PC-3 (cell line): Measurements from ENCODE around the gene DLK1. TPM values are rescaled to one million over a fixed set of nuclear protein-coding genes. Genes with fewer than 3 reads are reported as not detected.

Experiments used
- ATAC-seq: fragments of 200-7000 bp; cut with Tn5 transposase; 2 replicates; pipeline ENCODE4 v1.9.1; 2020; ENCODE audit warnings: mild to moderate bottlenecking, moderate library complexity
- BruUV-seq: library from RNA; stranded (reverse); fragments of 400-500 nt; replicated peaks from 2 replicates; lab custom pipeline; 2021; lab: Mats Ljungman, UMichigan
- CTCF ChIA-PET: fragments of 300-600 bp; sonication (Branson Sonifier 250); formaldehyde crosslinking; loops from one replicate; lab custom pipeline; 2022; ENCODE audit warnings: antibody characterized with exemption; lab: Charles Lee
- POLR2A ChIA-PET: fragments of 300-600 bp; sonication (Branson Sonifier 250); formaldehyde crosslinking; loops from one replicate; lab custom pipeline; 2022; ENCODE audit warnings: antibody characterized with exemption; ENCODE audit not compliant: unreplicated experiment; lab: Charles Lee
- DNase-seq: peaks from one replicate; pipeline ENCODE4 v3.0.0-alpha.2; 2015
- H2AFZ ChIP-seq: fragments of 300-600 bp; sonication (generic); 2 replicates; pipeline ENCODE4 v1.6.0; 2016; ENCODE audit warnings: antibody characterized with exemption, low read length
- H3F3A ChIP-seq: fragments of 300-600 bp; sonication (generic); one replicate; pipeline ENCODE4 v1.6.0; 2017; ENCODE audit warnings: antibody characterized with exemption, low read length, control low read depth, mild to moderate bottlenecking; ENCODE audit not compliant: unreplicated experiment
- H3K27ac ChIP-seq: fragments of 300-600 bp; sonication (generic); 2 replicates; pipeline ENCODE4 v1.5.1; 2016; ENCODE audit warnings: mild to moderate bottlenecking, low read length
- H3K27me3 ChIP-seq: fragments of 300-600 bp; sonication (generic); 2 replicates; pipeline ENCODE4 v1.6.1; 2016; ENCODE audit warnings: low read length, mixed read lengths
- H3K36me3 ChIP-seq: fragments of 300-600 bp; sonication (generic); 2 replicates; pipeline ENCODE4 v1.6.1; 2016; ENCODE audit warnings: low read depth, mixed run types, low read length, mixed read lengths
- H3K4me1 ChIP-seq: fragments of 300-600 bp; sonication (generic); 2 replicates; pipeline ENCODE4 v1.5.1; 2016; ENCODE audit warnings: low read length; ENCODE audit not compliant: insufficient read depth
- H3K4me2 ChIP-seq: fragments of 300-600 bp; sonication (generic); 2 replicates; pipeline ENCODE4 v1.6.0; 2016; ENCODE audit warnings: low read length
- H3K4me3 ChIP-seq: fragments of 300-600 bp; sonication (generic); 2 replicates; pipeline ENCODE4 v1.5.1; 2016; ENCODE audit warnings: mild to moderate bottlenecking, low read length, mixed read lengths
- H3K79me2 ChIP-seq: fragments of 300-600 bp; sonication (generic); 2 replicates; pipeline ENCODE4 v1.6.1; 2017; ENCODE audit warnings: low read length, mixed read lengths
- H3K9ac ChIP-seq: fragments of 300-600 bp; sonication (generic); 2 replicates; pipeline ENCODE4 v1.6.0; 2016; ENCODE audit warnings: mild to moderate bottlenecking, low read length
- H3K9me2 ChIP-seq: fragments of 300-600 bp; sonication (generic); replicated peaks from 2 replicates; pipeline ENCODE4 v1.6.1; 2016; ENCODE audit warnings: mixed run types, low read length, mixed read lengths
- H3K9me3 ChIP-seq: fragments of 300-600 bp; sonication (generic); 2 replicates; pipeline ENCODE4 v1.6.1; 2016; ENCODE audit warnings: low read length, mixed read lengths
- H4K20me1 ChIP-seq: fragments of 300-600 bp; sonication (generic); 2 replicates; pipeline ENCODE4 v1.6.1; 2016; ENCODE audit warnings: low read length, mixed read lengths
- EZH2 ChIP-seq: fragments of 300-600 bp; sonication (generic); IDR thresholded peaks from one replicate; pipeline ENCODE4 v1.6.1; 2017; ENCODE audit warnings: antibody characterized with exemption, mild to moderate bottlenecking, low read length; ENCODE audit not compliant: unreplicated experiment
- EZH2phosphoT487 ChIP-seq: fragments of 300-600 bp; sonication (generic); IDR thresholded peaks from 2 replicates; pipeline ENCODE4 v1.6.1; 2018; ENCODE audit warnings: mild to moderate bottlenecking, antibody characterized with exemption, low read length, borderline replicate concordance
- intact Hi-C: fragments of 100-400 bp; cut with micrococcal nuclease; formaldehyde crosslinking; loops from 2 replicates; pipeline ENCODE4 v1.9.0; 2023
- total RNA-seq: library from RNA; depleted of rRNA; stranded (reverse); fragments of >200 nt; gene quantifications from 2 replicates; pipeline ENCODE4 v1.2.3, GENCODE V29; 2014
- TF ChIP-seq, protein P1 (sequence below): fragments of 300-600 bp; sonication (generic); conservative IDR thresholded peaks from 2 replicates; pipeline ENCODE4 v1.5.1; 2017; ENCODE audit warnings: antibody characterized with exemption, low read depth, mild to moderate bottlenecking, low read length

DLK1 gene
- total RNA-seq, 1 experiment from 2014 or later, result not detected

DNA sequence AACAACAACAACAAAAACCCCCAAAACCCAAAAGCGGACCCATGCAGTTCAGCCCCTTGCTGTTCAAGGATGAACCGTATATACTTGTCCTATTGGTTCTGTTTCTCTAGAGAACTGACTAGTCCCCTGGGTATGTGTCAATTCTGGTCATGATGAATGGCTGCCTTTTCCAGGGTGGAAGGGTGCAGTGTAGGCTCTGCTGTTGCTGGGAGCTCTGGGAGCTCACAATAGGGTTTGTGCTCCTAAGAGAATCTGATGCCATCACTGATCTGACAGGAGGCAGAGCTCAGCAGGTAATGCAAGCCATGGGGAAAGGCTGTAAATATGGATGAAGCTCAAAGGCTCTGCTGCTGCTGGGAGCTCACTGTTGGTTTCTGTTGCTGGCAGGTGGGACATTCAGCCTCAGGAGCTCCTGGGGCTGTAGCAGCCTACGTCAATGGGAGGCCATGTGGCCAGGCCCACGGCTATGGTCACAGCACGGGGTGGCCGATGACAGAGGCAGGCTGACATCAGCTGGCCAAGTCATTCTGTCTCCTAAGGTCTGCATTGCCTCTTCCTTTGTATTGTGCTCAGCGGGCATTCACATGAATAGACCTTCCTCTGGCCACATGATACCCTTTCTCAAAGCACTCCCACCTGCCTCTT is 37.9 kb downstream of the DLK1 start:
- POLR2A ChIA-PET, result no interaction called here
- no peaks in the 10 kb centered on the region for H3K9me3 ChIP-seq
- H2AFZ ChIP-seq, result no peak overlapping the region
- CTCF ChIA-PET, result no interaction called here
- H3F3A ChIP-seq, result no peaks in the 10 kb centered on the region
- peaks cover 15% of the 10 kb centered on the region for H3K27me3 ChIP-seq
- no peak overlapping the region for H3K9ac ChIP-seq
- no peak overlapping the region for H3K27ac ChIP-seq
- no peaks in the 10 kb centered on the region for H3K36me3 ChIP-seq
- intact Hi-C loops, result loop anchor here (10.0 kb wide), 1 partner anchor 220 kb away; no protein-coding TSS in a partner anchor
- H3K9me2 ChIP-seq, result no peaks in the 10 kb centered on the region
- no peak overlapping the region for H3K4me2 ChIP-seq
- H3K4me3 ChIP-seq, result no peak overlapping the region
- H3K79me2 ChIP-seq, result no peaks in the 10 kb centered on the region
- ATAC-seq, result no peak
- no peak for DNase-seq
- peaks cover 18% of the 10 kb centered on the region for H3K4me1 ChIP-seq
- BruUV-seq, result no TSS peak
- H4K20me1 ChIP-seq, result no peaks in the 10 kb centered on the region
- no peak for TF ChIP-seq EZH2phosphoT487
- TF ChIP-seq EZH2, result no peak
- TF ChIP-seq, protein P1, sequence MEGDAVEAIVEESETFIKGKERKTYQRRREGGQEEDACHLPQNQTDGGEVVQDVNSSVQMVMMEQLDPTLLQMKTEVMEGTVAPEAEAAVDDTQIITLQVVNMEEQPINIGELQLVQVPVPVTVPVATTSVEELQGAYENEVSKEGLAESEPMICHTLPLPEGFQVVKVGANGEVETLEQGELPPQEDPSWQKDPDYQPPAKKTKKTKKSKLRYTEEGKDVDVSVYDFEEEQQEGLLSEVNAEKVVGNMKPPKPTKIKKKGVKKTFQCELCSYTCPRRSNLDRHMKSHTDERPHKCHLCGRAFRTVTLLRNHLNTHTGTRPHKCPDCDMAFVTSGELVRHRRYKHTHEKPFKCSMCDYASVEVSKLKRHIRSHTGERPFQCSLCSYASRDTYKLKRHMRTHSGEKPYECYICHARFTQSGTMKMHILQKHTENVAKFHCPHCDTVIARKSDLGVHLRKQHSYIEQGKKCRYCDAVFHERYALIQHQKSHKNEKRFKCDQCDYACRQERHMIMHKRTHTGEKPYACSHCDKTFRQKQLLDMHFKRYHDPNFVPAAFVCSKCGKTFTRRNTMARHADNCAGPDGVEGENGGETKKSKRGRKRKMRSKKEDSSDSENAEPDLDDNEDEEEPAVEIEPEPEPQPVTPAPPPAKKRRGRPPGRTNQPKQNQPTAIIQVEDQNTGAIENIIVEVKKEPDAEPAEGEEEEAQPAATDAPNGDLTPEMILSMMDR, result no peak

DNA sequence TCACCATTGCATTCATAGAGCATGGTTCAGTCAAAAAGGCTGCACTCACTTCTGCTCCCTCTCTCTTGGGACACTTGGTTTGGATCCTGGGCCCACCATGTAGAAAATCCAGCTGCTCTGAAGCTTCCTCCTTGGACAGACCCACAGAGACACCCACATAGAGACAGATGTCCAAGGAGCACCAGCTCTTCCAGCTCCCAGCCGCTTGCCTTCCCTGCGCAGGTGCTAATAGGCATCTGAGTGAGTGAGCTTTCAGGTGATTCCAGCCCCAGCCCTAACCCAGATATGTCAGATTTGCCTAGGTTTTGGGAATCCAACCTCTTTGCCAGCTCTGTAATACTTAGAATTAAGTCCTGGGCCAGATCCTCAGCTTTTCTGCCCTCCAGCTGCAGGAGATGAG is 38.6 kb downstream of the DLK1 start:
- H3K36me3 ChIP-seq, result no peaks in the 10 kb centered on the region
- no TSS peak for BruUV-seq

More for the DNA sequence above, 38.6 kb downstream of the DLK1 start:
- Histone ChIP-seq H2AFZ (no peak overlapping the region), H3K9me3 (no peaks in the 10 kb centered on the region), H4K20me1 (no peaks in the 10 kb centered on the region), H3K27ac (no peak overlapping the region), H3K79me2 (no peaks in the 10 kb centered on the region), H3K27me3 (peaks cover 15% of the 10 kb centered on the region), H3K9me2 (no peaks in the 10 kb centered on the region), H3K9ac (no peak overlapping the region), H3K4me1 (peaks cover 18% of the 10 kb centered on the region), H3K4me3 (no peak overlapping the region), H3K4me2 (no peak overlapping the region), H3F3A (no peaks in the 10 kb centered on the region)
- ChIA-PET POLR2A (no interaction called here), CTCF (no interaction called here)
- TF ChIP-seq EZH2, result no peak
- TF ChIP-seq EZH2phosphoT487, result no peak
- TF ChIP-seq, protein P1, result no peak
- DNase-seq, result no peak
- ATAC-seq, result no peak
- intact Hi-C loops, result loop anchor here (10.0 kb wide), 1 partner anchor 220 kb away; no protein-coding TSS in a partner anchor
